GM20000 (cell line): Measurements from ENCODE around the gene UBALD2.
A peak's percentile ranks its signal among the peaks of the same experiment; 100 is the strongest.

Source experiments
- DNase-seq: peaks from one replicate; pipeline ENCODE4 v3.0.0; 2012; ENCODE audit warnings: low spot score
- CTCF ChIP-seq: IDR thresholded peaks from 2 replicates; pipeline ENCODE4 v1.5.1; 2012; ENCODE audit warnings: mild to moderate bottlenecking, control low read depth; ENCODE audit errors: extremely low read depth, missing control alignments

The UBALD2 gene

DNA sequence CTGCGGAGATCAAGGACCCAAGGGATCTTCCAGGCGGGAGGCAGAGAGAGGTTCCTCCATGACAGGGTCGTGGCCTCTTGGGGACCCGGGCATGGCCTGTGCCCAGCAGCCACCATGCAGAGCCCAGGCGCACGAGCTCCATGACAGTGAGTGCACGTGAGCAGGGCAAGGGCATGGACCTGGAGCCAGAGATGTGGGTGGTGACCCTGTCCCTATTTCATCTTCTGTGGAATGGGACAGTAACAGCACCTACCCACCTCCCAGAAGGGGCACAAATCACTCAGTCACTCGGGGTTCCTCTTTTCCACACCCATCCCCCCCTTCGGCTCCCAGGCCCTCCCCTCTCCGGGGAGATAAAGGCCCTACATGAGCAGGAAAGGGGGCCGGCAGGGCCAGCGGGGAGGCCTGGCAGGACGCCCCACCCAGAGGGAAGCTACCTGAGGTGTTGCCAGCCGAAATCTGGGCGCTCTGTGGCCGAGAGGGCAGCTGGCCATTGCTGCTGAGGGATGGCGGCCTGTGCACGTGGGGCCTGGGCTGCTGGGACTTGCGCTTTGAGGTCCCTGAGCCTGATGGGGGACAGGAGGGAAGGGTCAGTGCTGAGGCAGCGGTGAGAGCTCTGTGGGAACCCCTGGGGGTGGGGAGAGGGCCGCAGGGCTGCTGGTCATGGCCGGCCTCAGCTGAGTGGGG, 10.4 kb downstream of the UBALD2 start:
- DNase-seq: no peak

GRCh38 chr17:76276069-76276431, 10.9 kb downstream of the UBALD2 start:
- no peak for TF ChIP-seq CTCF
- no peak for DNase-seq

More for the DNA sequence above, 10.4 kb downstream of the UBALD2 start:
- no peak for TF ChIP-seq CTCF

GRCh38 chr17:76276461-76277299, 11.5 kb downstream of the UBALD2 start:
- no peak for TF ChIP-seq CTCF
- no peak for DNase-seq

GRCh38 chr17:76277300-76278267, 12.4 kb downstream of the UBALD2 start:
- DNase-seq: no peak
- TF ChIP-seq CTCF: no peak

DNA sequence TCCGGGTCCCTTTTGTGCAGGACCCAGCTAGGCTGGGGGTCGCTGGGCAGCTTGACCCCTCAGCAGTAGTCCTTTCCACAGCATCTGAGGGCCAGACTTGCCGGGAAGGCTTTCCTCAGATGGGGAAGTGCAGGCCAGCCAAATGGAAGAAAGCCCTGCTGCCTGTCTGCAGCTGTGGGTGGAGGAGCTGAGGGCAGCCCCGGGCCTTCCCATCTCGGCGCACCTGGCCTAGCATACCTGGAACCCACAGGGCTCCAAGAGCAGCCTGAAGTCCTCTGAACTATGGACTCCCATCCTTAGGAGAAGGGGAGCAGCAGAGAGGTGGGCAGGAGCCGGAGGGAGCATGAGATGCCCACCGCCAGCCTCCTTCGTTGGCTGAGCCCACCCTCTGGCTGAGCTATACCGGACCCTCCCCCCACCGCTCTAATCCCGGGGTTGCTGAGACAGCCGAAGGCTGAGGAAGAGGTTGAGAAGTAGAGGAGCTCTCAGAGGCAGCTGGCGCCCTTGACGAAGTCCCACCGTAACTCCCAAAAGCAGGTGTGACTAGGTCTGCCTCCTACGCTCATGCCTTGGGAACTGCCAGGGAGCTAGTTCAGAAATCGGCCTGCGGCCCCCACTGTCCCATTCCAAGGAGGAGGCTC, 13.2 kb downstream of the UBALD2 start:
- DNase-seq: no peak
- no peak for TF ChIP-seq CTCF

DNA sequence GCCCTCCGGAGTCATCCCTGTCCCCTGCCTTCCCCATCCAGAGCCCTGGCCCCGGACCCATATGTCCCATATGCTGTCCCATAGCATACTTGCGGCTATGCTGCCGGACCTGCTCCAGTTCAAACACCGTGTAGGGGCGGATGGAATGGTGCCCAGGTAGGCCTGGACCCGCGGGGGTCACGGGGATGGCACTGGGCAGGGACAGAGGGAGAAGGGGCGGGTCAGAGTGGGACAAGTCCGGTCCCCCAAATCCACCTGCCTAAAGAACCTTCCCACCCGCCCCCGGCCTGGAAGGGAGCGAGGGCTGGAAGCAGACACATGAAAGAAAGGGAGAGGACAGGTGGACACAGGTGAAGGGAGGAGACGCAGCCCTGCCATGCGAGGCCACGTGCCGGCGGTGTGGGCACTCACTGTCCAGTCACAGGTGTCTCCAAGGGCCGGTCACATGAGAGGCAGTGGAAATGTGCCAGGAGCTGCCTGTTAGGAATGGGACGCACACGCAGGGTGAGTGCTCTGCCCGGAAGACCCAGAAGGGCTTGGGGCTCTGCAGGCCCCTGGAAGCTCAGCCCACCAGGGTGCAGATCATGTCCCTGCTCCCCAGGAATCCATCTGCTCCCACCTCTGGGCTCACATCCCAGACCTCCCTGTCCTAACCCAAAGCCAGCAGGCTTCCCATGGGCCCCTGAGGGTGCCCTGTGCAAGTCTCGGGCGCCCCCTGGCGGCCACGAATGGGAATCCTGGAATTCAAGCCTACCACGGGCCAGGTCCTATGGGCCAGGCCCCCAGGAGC, 14.0 kb downstream of the UBALD2 start:
- TF ChIP-seq CTCF: peak; percentile 75
- peak; percentile 85 for DNase-seq
